ENCODE results near the gene OXCT2. TPM values are rescaled to one million over a fixed set of nuclear protein-coding genes. Genes with fewer than 3 reads are reported as not detected.
"Not testable (repeated sequence)": the region's sequence is repeated elsewhere in the genome, so short reads cannot be mapped to it uniquely, and the experiment has no call there.

The OXCT2 gene
- total and polyA plus RNA-seq, 12 donors = 0.06 to 2.4 (median 0.42) TPM; not detected in 1

- intact Hi-C loops (cut with DNase I); H3K4me1 ChIP-seq (replicated peaks in 1 of 2); H3K4me3 ChIP-seq; H3K9me3 ChIP-seq (replicated peaks in 1 of 3); H3K36me3 ChIP-seq (replicated peaks in 1 of 2); H3K27me3 ChIP-seq; H3K27ac ChIP-seq; DNase-seq: not testable (repeated sequence)
- 64 to 82% (median 73%) methylated on average over 5 to 18 of the region's 19 CpGs for WGBS, 4 donors
Observed at GRCh38 chr1:39769502-39769901, 1.6 kb downstream of the OXCT2 start.

GRCh38 chr1:39766466-39766865, 4.7 kb downstream of the OXCT2 start:
- 37 to 63% (median 53%) methylated on average over 1 to 3 of the region's 5 CpGs for WGBS, 4 donors
- H3K4me3 ChIP-seq = not testable (repeated sequence)
- DNase-seq = peak in 1 of 7 donors; percentile 49

GRCh38 chr1:39764512-39764911, 6.6 kb downstream of the OXCT2 start:
- DNase-seq; H3K4me1 ChIP-seq (replicated peaks in 1 of 2); H3K27me3 ChIP-seq; intact Hi-C loops (cut with DNase I); H3K36me3 ChIP-seq (replicated peaks in 1 of 2); H3K27ac ChIP-seq; H3K9me3 ChIP-seq (replicated peaks in 1 of 3); H3K4me3 ChIP-seq: not testable (repeated sequence)
- WGBS, 4 donors = 87 to 100% (median 88%) methylated on average over 1 to 13 of the region's 19 CpGs; no CpG with 5 or more reads in 1 of the 4 donors

More at GRCh38 chr1:39766466-39766865, 4.7 kb downstream of the OXCT2 start:
- H3K4me1 ChIP-seq (replicated peaks in 1 of 2); intact Hi-C loops (cut with DNase I); H3K36me3 ChIP-seq (replicated peaks in 1 of 2); H3K27ac ChIP-seq; H3K9me3 ChIP-seq (replicated peaks in 1 of 3); H3K27me3 ChIP-seq: not testable (repeated sequence)

- H3K4me1 ChIP-seq (replicated peaks in 1 of 2); H3K27me3 ChIP-seq; intact Hi-C loops (cut with DNase I); H3K9me3 ChIP-seq (replicated peaks in 1 of 3); H3K36me3 ChIP-seq (replicated peaks in 1 of 2); H3K4me3 ChIP-seq; H3K27ac ChIP-seq: not testable (repeated sequence)
- DNase-seq = peak in 1 of 7 donors; percentile 47
- WGBS, 4 donors = 77 to 90% (median 83%) methylated on average over 9 to 16 of the region's 18 CpGs
Observed at GRCh38 chr1:39763619-39764374, 7.4 kb downstream of the OXCT2 start.

GRCh38 chr1:39762550-39763540, 8.3 kb downstream of the OXCT2 start:
- no peaks in the 10 kb centered on the region for H3K36me3 ChIP-seq (replicated peaks in 1 of 2)
- WGBS, 4 donors = 90 to 93% (median 91%) methylated on average over 18 to 30 of the region's 30 CpGs
- no peaks in the 10 kb centered on the region for H3K4me1 ChIP-seq (replicated peaks in 1 of 2)
- intact Hi-C loops (cut with DNase I) = no loop called here
- no peaks in the 10 kb centered on the region for H3K9me3 ChIP-seq (replicated peaks in 1 of 3)
- no peaks in the 10 kb centered on the region for H3K27me3 ChIP-seq
- no peak overlapping the region for H3K27ac ChIP-seq
- peak in 1 of 7 donors; percentile 52 for DNase-seq
- H3K4me3 ChIP-seq = no peak overlapping the region
- TF ChIP-seq CTCF (IDR thresholded peaks at IDR 0.05) (no peak), POLR2A (IDR thresholded peaks at IDR 0.05) (no peak)

- Histone ChIP-seq H3K36me3 (replicated peaks in 1 of 2) (peaks cover 0 to 6% of the 10 kb centered on the region in 2 donors), H3K27ac (no peak overlapping the region), H3K27me3 (no peaks in the 10 kb centered on the region), H3K4me1 (replicated peaks in 1 of 2) (no peaks in the 10 kb centered on the region), H3K4me3 (no peak overlapping the region), H3K9me3 (replicated peaks in 1 of 3) (no peaks in the 10 kb centered on the region)
- 74 to 83% (median 79%) methylated on average over 10 to 16 of the region's 16 CpGs for WGBS, 4 donors
- TF ChIP-seq POLR2A (IDR thresholded peaks at IDR 0.05) = no peak
- TF ChIP-seq CTCF (IDR thresholded peaks at IDR 0.05) = no peak
- intact Hi-C loops (cut with DNase I) = no loop called here
- DNase-seq = peak in 1 of 7 donors; percentile 41
Observed at GRCh38 chr1:39761557-39762260, 9.4 kb downstream of the OXCT2 start.
